WTC11 (cell line): ENCODE data around the gene SRD5A1.

Experiments
- ATF2 ChIP-seq: sonication (generic); formaldehyde crosslinking; IDR thresholded peaks from 2 replicates; pipeline ENCODE4 v1.8.1; 2022; ENCODE audit warnings: low read depth, missing genetic modification reagents, borderline replicate concordance
- FOXJ3 ChIP-seq: sonication (generic); formaldehyde crosslinking; IDR thresholded peaks from 2 replicates; pipeline ENCODE4 v1.9.0; 2021; ENCODE audit warnings: missing genetic modification reagents, mild to moderate bottlenecking, borderline replicate concordance
- HMGA2 ChIP-seq: fragments of 250-450 bp; sonication (Bioruptor Pico); IDR thresholded peaks from 2 replicates; pipeline ENCODE4 v1.4.0; 2021; ENCODE audit warnings: mild to moderate bottlenecking, moderate library complexity
- IRF2 ChIP-seq: sonication (generic); formaldehyde crosslinking; IDR thresholded peaks from 2 replicates; pipeline ENCODE4 v1.8.0; 2022; ENCODE audit warnings: low read depth, missing genetic modification reagents, borderline replicate concordance
- TP53 ChIP-seq: sonication (generic); formaldehyde crosslinking; IDR thresholded peaks from 2 replicates; pipeline ENCODE4 v1.8.1; 2023; ENCODE audit warnings: mild to moderate bottlenecking, missing genetic modification reagents
- USF1 ChIP-seq: sonication (generic); formaldehyde crosslinking; IDR thresholded peaks from 2 replicates; pipeline ENCODE4 v1.8.0; 2022; ENCODE audit warnings: mild to moderate bottlenecking, missing genetic modification reagents
- ZNF263 ChIP-seq: sonication (generic); formaldehyde crosslinking; IDR thresholded peaks from 2 replicates; pipeline ENCODE4 v1.8.1; 2022; ENCODE audit warnings: low read depth, mild to moderate bottlenecking, moderate library complexity, missing genetic modification reagents
- TF ChIP-seq, protein P1 (sequence below): sonication (generic); formaldehyde crosslinking; IDR thresholded peaks from 2 replicates; pipeline ENCODE4 v1.8.0; 2022; ENCODE audit warnings: mild to moderate bottlenecking, missing genetic modification reagents
- TF ChIP-seq, protein P2 (sequence below): fragments of 200-600 bp; IDR thresholded peaks from 2 replicates; pipeline ENCODE4 v1.8.0; 2022; ENCODE audit warnings: antibody characterized with exemption

GRCh38 chr5:6713274-6714225 is 80.3 kb downstream of the SRD5A1 start, which contains the start of gene TENT4A:
- TF ChIP-seq, protein P1, sequence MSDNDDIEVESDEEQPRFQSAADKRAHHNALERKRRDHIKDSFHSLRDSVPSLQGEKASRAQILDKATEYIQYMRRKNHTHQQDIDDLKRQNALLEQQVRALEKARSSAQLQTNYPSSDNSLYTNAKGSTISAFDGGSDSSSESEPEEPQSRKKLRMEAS (CRISPR knock-in tag) = no peak
- TF ChIP-seq, protein P2, sequence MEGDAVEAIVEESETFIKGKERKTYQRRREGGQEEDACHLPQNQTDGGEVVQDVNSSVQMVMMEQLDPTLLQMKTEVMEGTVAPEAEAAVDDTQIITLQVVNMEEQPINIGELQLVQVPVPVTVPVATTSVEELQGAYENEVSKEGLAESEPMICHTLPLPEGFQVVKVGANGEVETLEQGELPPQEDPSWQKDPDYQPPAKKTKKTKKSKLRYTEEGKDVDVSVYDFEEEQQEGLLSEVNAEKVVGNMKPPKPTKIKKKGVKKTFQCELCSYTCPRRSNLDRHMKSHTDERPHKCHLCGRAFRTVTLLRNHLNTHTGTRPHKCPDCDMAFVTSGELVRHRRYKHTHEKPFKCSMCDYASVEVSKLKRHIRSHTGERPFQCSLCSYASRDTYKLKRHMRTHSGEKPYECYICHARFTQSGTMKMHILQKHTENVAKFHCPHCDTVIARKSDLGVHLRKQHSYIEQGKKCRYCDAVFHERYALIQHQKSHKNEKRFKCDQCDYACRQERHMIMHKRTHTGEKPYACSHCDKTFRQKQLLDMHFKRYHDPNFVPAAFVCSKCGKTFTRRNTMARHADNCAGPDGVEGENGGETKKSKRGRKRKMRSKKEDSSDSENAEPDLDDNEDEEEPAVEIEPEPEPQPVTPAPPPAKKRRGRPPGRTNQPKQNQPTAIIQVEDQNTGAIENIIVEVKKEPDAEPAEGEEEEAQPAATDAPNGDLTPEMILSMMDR = no peak
- TF ChIP-seq HMGA2 (CRISPR knock-in tag) (no peak), ZNF263 (CRISPR knock-in tag) (no peak), USF1 (CRISPR knock-in tag) (no peak), TP53 (CRISPR knock-in tag) (no peak), IRF2 (CRISPR knock-in tag) (no peak), FOXJ3 (CRISPR knock-in tag) (no peak), ATF2 (CRISPR knock-in tag) (no peak)
